Activated CD4-positive, alpha-beta T cell treated with anti-CD3 and anti-CD28 coated beads, Interleukin-2, amount 10 ng/mL, durations not matched to agents 7 days and 5 days (primary cell): Measurements from ENCODE around the gene SIT1. TPM values are rescaled to one million over a fixed set of nuclear protein-coding genes. Genes with fewer than 3 reads are reported as not detected.

Experiments
- CTCF ChIA-PET: fragments of 350-600 bp; sonication (Branson Sonifier 250); formaldehyde crosslinking; loops from one replicate; lab custom pipeline; 2021; ENCODE audit warnings: antibody characterized with exemption; lab: Charles Lee
- POLR2A ChIA-PET: fragments of 350-600 bp; sonication (Branson Sonifier 250); formaldehyde crosslinking; loops from one replicate; lab custom pipeline; 2021; ENCODE audit warnings: antibody characterized with exemption; lab: Charles Lee
- DNase-seq: peaks from one replicate; pipeline ENCODE4 v3.0.0-alpha.2; 2020
- H3K27ac Mint-ChIP-seq: one replicate; pipeline ENCODE4 v1.8.0; 2021; ENCODE audit warnings: mild to moderate bottlenecking, moderate library complexity, mixed read lengths
- H3K27me3 Mint-ChIP-seq: one replicate; pipeline ENCODE4 v1.8.0; 2021; ENCODE audit warnings: mixed read lengths
- H3K36me3 Mint-ChIP-seq: one replicate; pipeline ENCODE4 v1.8.0; 2021; ENCODE audit warnings: low read depth, mixed read lengths
- H3K4me1 Mint-ChIP-seq: one replicate; pipeline ENCODE4 v1.8.0; 2021; ENCODE audit warnings: mixed read lengths
- H3K4me3 Mint-ChIP-seq: one replicate; pipeline ENCODE4 v1.8.0; 2021; ENCODE audit warnings: mild to moderate bottlenecking, moderate library complexity, mixed read lengths
- H3K9me3 Mint-ChIP-seq: one replicate; pipeline ENCODE4 v1.8.0; 2021; ENCODE audit warnings: mixed read lengths
- total RNA-seq, 2 experiments: library from RNA; stranded (reverse); gene quantifications; one replicate each; pipeline ENCODE4 v1.2.3, GENCODE V29; 2021

The SIT1 gene, protein sequence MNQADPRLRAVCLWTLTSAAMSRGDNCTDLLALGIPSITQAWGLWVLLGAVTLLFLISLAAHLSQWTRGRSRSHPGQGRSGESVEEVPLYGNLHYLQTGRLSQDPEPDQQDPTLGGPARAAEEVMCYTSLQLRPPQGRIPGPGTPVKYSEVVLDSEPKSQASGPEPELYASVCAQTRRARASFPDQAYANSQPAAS
- total RNA-seq, result 100 to 1,000 TPM; 195 to 202 TPM

DNA sequence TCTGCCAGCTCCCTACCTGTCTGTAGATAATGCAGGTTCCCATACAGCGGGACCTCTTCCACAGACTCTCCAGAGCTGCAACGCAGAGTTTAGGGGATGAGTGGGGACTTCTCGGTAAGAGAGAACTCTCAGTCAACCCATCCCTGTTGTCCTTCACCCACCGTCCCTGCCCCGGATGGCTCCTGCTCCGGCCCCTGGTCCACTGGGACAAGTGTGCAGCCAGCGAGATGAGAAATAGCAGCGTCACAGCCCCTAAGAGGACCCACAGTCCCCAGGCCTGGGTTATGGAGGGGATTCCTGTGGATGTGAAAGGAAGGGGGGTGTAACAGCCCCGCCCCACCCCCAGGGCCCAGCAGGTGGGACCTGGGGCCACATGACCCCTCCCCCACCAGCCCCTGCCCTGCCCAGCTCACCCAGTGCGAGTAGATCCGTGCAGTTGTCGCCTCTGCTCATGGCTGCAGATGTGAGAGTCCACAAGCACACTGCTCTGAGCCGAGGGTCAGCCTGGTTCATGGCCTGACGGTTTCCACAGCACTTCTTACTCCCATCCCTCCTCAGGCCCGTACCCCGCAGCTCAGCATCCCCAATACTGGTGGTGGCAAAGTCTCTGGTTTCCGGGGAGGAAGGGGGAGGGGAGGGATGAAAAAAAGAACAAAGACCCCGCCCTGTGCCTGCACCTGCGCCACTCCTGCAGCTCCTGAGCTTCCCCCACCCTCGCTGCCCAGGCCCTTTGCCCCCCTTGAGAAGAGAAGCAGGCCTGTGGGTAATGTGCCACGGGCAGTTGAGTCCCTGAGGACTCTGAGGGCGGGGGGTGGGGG, at the start of gene SIT1:
TSS of gene SIT1 (minus strand) at position 591 of the 818 bp plus-strand sequence. CDS start at position 513, 78 bp downstream.
- POLR2A ChIA-PET, result interaction anchor here (0.6 to 0.7 kb wide), 2 partner anchors 30 to 102 kb away, joined by 3 read pairs; no protein-coding TSS in a partner anchor
- peak; percentile 57 for DNase-seq
- Mint-ChIP-seq H3K27me3 (no peaks in the 10 kb centered on the region), H3K4me3 (peak within 1 kb of the TSS; percentile 92), H3K27ac (peak within 1 kb of the TSS; percentile 92), H3K36me3 (peaks cover 33% of the 10 kb centered on the region), H3K4me1 (peaks cover 57% of the 10 kb centered on the region), H3K9me3 (no peaks in the 10 kb centered on the region)
- CTCF ChIA-PET, result interaction anchor here (1.0 to 8.1 kb wide), 7 partner anchors 7 to 81 kb away, joined by 3 to 92 read pairs (median 7); partner anchors contain the start of genes ARHGEF39, CCDC107, CREB3 and RMRP

DNA sequence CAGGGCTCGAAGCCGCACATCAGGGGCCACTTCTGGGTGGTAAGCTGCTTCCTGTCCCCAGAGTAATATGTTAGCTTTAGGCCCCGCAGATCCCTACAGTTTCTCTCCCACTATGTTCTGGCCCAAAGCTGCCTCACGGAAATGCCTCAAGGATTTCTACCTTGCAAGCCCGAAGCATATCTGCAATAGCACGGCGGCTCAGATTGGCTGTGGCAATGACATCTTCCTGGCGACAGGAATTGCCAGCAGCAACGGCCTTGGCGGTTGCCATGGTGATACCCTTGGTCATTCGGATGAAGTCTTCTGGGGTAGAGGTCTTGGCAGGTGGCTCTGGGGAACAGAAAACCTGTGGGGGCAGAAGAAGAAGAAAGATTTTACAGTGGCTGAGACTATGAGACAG, 49.3 kb upstream of the SIT1 start:
- H3K4me1 Mint-ChIP-seq, result peaks cover 5% of the 10 kb centered on the region
- no peak for DNase-seq
- no peak overlapping the region for H3K27ac Mint-ChIP-seq
- H3K27me3 Mint-ChIP-seq, result no peaks in the 10 kb centered on the region
- CTCF ChIA-PET, result interaction anchor here (0.6 to 1.8 kb wide), 4 partner anchors 22 to 96 kb away, joined by 3 to 4 read pairs (median 3); partner anchors contain the start of genes CCDC107 and RMRP
- H3K36me3 Mint-ChIP-seq, result peaks cover 42% of the 10 kb centered on the region
- no peak overlapping the region for H3K4me3 Mint-ChIP-seq
- POLR2A ChIA-PET, result no interaction called here
- no peaks in the 10 kb centered on the region for H3K9me3 Mint-ChIP-seq

DNA sequence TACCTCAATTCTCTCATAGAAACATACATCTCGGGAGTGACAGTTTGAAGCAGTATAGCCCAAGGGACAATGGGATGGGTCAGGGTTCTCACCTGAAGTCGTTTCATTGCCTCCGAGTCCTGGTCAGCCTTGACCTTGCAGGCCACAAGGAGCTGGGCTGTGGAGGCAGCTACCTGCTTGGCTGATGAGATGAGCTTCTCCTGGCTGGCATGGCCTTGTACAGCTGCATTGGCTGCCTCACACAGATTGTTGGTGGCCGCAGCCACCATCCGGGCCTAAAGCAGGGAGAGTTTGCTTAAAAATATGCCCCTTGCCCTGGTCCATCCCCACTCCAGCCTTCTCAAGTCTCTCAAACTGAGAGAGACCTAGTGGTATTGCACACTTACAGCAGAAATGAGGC, 47.5 kb upstream of the SIT1 start:
- no peaks in the 10 kb centered on the region for H3K9me3 Mint-ChIP-seq
- H3K27ac Mint-ChIP-seq, result no peak overlapping the region
- no peaks in the 10 kb centered on the region for H3K27me3 Mint-ChIP-seq
- H3K4me3 Mint-ChIP-seq, result no peak overlapping the region
- H3K4me1 Mint-ChIP-seq, result peaks cover 5% of the 10 kb centered on the region
- ChIA-PET CTCF (interaction anchor here (0.9 to 4.3 kb wide), 4 partner anchors 10 to 86 kb away, joined by 3 to 67 read pairs (median 10); no protein-coding TSS in a partner anchor), POLR2A (no interaction called here)
- peaks cover 25% of the 10 kb centered on the region for H3K36me3 Mint-ChIP-seq
- DNase-seq, result no peak

DNA sequence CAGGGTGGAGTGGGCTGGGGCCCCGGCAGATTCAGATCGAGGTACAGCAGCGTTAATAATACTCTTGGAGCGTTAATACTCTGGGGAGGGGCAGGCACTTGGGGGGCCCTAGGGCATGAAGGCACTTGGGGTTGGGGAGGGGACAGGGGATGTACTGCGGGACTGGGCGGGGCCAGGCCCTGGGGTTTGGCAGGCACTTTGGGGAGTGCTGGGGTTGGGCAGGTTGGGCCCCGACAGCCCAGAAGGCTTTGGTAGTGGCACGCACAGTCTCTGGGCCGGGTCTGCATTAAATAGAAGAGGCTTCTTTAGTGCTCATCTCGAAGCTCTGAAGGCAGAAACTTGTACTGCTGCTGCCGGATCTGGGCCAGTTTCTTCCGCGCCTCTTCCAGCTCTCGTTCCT, 46.8 kb upstream of the SIT1 start:
- Mint-ChIP-seq H3K4me1 (peaks cover 5% of the 10 kb centered on the region), H3K9me3 (no peaks in the 10 kb centered on the region), H3K27ac (no peak overlapping the region), H3K36me3 (peaks cover 19% of the 10 kb centered on the region), H3K4me3 (no peak overlapping the region), H3K27me3 (no peaks in the 10 kb centered on the region)
- DNase-seq, result no peak
- POLR2A ChIA-PET, result no interaction called here
- CTCF ChIA-PET, result interaction anchor here (1.3 to 4.3 kb wide), 8 partner anchors 9 to 82 kb away, joined by 4 to 67 read pairs (median 13); partner anchors contain the start of genes ARHGEF39, CREB3 and TLN1

DNA sequence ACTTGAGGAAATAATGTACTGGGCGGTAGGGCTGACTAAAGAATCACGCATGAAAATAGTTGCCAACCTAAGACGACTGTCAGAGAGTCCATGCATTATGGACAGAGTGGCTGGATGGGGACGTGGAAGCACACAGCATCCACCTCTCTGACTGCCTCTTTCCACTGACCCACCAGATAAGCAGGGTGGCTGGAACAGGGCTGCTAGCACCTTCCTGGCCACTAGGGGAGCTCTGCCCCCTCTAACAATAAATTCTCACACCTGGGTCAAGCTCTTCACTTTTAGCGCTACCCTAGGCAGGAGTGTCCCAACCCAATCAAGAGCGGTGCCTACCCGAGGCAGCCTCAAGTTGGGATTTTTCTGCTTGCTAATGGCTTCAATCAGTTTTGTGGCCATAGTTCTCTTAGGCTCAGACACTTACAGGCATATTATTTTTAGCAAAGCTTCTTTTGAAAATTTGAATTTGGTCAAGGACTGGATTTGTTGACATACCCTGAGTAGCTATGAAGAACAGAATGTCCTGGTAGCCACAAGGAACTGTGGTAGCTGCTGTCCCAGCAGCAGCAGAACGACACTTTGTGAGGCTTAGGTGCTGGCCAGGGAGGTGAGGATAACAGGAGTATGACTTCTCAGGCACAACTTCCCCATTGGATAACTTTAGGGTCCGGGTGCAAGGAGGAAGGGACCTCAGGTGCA, 45.9 kb upstream of the SIT1 start:
- Mint-ChIP-seq H3K27ac (no peak overlapping the region), H3K36me3 (peaks cover 19% of the 10 kb centered on the region), H3K9me3 (no peaks in the 10 kb centered on the region), H3K27me3 (no peaks in the 10 kb centered on the region), H3K4me3 (no peak overlapping the region), H3K4me1 (peaks cover 9% of the 10 kb centered on the region)
- ChIA-PET POLR2A (no interaction called here), CTCF (interaction anchor here (0.6 to 4.3 kb wide), 28 partner anchors 9 to 598 kb away, joined by 3 to 67 read pairs (median 4); partner anchors contain the start of genes ARHGEF39, CCDC107, CREB3 and RMRP)
- DNase-seq, result peak; percentile 55

DNA sequence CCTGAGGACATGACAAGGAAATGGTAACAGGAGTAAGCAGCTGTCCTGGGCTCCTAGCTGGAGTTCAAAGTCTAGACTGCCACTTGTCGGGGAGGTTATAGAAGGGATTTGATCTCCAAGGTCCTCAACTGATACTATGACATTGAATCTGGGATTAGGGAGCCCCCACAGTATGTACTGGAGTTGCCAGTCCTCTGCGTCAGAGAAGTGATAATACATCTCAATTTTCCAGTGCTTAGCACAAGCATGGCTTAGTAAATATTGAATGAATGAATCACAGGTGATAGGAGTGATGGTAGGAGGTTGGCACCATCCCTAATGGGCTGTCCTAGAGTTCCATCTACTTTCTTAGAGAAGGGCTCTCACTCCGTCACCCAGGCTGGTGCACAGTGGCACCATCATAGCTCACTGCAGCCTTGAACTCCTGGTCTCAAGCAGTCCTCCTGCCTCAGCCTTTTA, 45.2 kb upstream of the SIT1 start:
- ChIA-PET POLR2A (no interaction called here), CTCF (interaction anchor here (0.6 to 4.3 kb wide), 28 partner anchors 8 to 635 kb away, joined by 3 to 67 read pairs (median 5); partner anchors contain the start of genes ARHGEF39, CCDC107, CREB3 and RMRP)
- Mint-ChIP-seq H3K4me3 (no peak overlapping the region), H3K9me3 (no peaks in the 10 kb centered on the region), H3K27ac (no peak overlapping the region), H3K27me3 (no peaks in the 10 kb centered on the region), H3K4me1 (peaks cover 16% of the 10 kb centered on the region), H3K36me3 (peaks cover 19% of the 10 kb centered on the region)
- DNase-seq, result no peak

DNA sequence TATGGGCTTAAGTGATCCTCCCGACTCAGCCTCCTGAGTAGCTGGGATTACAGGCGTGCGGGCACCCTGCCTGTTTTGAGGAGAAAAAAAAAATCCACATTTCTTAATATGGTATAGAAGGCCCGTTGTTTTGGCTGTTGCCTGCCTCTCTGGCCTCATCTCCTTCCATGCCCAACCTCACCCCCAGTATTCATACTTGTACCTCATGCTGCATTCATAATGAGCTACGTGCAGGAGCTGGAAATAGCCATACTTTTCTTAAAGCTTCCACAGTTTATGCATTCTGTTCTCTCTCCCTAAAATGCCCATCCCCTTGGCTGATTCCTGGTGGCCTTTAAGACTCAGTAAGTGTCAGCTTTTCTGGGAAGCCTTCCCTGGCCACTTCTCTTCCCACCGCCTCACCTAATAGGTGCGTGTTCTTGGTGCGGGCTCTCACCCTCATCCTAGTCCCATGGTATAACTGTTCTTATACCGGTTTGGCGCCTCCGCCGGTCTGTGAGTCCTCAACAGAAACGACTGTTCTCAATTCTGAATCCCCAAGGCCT, 41.1 kb upstream of the SIT1 start:
- Mint-ChIP-seq H3K27ac (no peak overlapping the region), H3K4me3 (peak overlapping the region; percentile 79)
- POLR2A ChIA-PET, result no interaction called here

DNA sequence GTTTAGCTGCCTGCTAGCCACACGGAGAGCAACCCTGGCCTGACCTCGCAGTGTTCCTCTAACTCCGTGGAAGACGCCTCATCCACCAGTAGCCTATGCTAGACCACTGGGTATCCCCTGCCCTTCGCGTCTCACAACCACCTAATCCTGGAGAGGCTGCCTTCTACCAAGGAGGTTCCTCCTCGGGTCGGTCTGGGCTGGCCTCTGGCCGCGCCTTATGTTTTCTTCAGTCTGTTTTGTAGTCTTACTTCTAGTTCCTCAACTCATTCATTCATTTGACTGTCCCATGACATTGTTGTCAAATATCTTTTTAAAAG, 40.6 kb upstream of the SIT1 start:
- Mint-ChIP-seq H3K36me3 (peaks cover 3% of the 10 kb centered on the region), H3K27me3 (no peaks in the 10 kb centered on the region), H3K27ac (peak overlapping the region; percentile 64), H3K4me1 (peaks cover 22% of the 10 kb centered on the region), H3K4me3 (peak overlapping the region; percentile 79), H3K9me3 (no peaks in the 10 kb centered on the region)
- no peak for DNase-seq
- CTCF ChIA-PET, result interaction anchor here (0.7 to 1.8 kb wide), 4 partner anchors 11 to 88 kb away, joined by 3 to 4 read pairs (median 4); no protein-coding TSS in a partner anchor
- POLR2A ChIA-PET, result no interaction called here

More for the DNA sequence above, 41.1 kb upstream of the SIT1 start:
- Mint-ChIP-seq H3K4me1 (peaks cover 25% of the 10 kb centered on the region), H3K9me3 (no peaks in the 10 kb centered on the region), H3K27me3 (no peaks in the 10 kb centered on the region), H3K36me3 (peaks cover 7% of the 10 kb centered on the region)
- DNase-seq, result no peak
- CTCF ChIA-PET, result interaction anchor here (0.7 to 1.8 kb wide), 5 partner anchors 12 to 88 kb away, joined by 3 to 4 read pairs (median 4); no protein-coding TSS in a partner anchor

DNA sequence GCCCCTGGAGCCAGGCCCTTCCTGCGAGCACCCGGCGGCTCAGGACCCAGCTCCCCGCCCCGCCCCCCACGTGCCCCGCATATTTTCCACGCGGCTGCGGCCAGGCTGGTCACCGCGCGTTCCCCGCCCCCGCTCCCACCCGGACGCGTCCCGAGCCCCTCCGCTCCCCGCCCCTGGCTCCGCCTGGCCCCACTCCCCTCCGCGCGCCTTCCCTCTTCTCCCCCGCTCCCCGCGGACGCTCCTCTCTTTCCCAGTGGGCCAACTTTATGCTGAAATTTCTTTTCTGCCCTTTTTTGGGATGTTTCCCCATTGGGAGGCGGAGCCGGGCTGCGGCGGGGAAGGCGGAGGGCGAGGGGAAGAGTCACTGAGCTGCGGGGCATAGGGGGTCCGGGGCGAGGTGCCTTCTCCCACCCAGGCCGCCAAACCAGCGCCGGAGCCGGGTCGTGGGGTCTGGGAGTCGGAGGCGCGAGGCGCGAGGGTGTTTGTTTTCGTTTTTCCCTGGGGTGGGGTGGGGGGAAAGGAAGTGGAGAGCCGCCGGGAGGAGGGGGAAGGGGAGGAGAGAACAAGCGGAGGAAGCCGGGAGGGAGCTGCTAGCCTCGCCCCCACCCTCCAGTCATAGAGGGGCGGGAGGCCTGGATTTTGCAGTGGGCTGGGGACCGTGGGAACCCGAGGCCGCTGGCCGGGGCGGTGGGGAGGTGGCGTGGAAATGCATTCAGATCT, 40.0 kb upstream of the SIT1 start:
- peak; percentile 43 for DNase-seq
- Mint-ChIP-seq H3K27ac (peak overlapping the region; percentile 64), H3K9me3 (no peaks in the 10 kb centered on the region), H3K4me3 (peak overlapping the region; percentile 79), H3K4me1 (peaks cover 22% of the 10 kb centered on the region), H3K27me3 (no peaks in the 10 kb centered on the region), H3K36me3 (no peaks in the 10 kb centered on the region)
- POLR2A ChIA-PET, result no interaction called here
- CTCF ChIA-PET, result interaction anchor here (0.7 to 1.8 kb wide), 5 partner anchors 15 to 87 kb away, joined by 3 to 4 read pairs (median 4); no protein-coding TSS in a partner anchor

DNA sequence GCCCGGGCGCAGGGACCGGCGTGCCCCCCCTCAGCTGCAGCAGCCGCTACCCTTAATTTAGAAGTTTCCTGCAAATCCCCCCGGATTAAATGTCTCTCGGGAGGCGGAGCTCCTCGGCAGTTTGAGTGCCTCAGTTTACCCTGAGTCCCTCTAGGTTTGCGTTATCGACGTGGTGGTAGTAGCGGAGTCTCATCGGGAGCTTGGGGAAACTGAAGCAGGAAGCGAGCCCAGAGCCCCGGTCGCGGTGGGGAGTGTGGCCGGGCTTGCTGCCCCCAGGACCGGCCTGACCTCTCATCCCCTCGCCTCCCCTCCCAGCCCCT, 39.5 kb upstream of the SIT1 start:
- Mint-ChIP-seq H3K36me3 (no peaks in the 10 kb centered on the region), H3K27ac (no peak overlapping the region), H3K4me1 (peaks cover 22% of the 10 kb centered on the region), H3K4me3 (peak overlapping the region; percentile 79), H3K27me3 (no peaks in the 10 kb centered on the region), H3K9me3 (no peaks in the 10 kb centered on the region)
- no peak for DNase-seq
- ChIA-PET CTCF (interaction anchor here (1.1 to 1.5 kb wide), 3 partner anchors 15 to 35 kb away, joined by 3 to 4 read pairs (median 4); no protein-coding TSS in a partner anchor), POLR2A (no interaction called here)

DNA sequence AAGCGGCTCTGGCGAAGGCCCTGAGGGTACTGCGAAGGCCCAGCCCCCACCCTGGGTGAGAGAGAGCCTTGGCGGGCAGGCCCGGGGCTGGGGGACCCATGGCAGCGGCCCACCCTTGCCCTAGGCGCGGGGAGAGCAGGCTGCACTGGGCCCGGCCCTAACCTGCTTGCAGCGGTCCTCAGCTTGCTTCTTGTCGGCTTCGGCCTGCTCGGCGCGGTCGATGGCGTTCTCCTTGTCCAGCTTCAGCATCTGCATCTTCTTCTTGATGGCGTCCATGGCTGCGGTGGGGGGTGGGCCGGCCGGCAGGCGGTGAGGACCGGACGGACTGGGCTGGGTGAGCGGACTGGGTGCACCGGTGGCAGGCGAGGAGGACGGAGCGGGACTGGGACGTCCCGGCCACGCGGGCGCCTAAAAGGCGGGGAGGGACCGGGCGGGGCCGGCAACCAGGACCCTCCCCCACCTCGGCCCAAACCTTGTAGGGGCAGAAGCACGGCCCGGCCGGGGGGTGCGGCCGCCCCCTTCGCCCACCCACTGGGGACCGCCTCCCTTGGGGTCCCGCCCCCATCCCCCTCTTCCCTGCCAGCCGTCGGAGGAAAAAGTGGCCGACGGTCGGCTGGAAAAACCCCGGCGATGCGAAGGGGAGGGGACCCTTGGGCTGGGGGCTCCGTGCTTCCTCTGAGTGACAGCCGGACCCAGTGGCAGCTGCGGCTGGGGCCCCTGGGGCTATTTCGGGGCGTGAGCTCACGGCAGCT, 39.0 kb upstream of the SIT1 start, which contains the start of gene TPM2:
TSS of gene TPM2 (minus strand) at position 384 of the 752 bp plus-strand sequence. CDS start at position 276, 108 bp downstream.
- Mint-ChIP-seq H3K27ac (peak within 1 kb of the TSS; percentile 64), H3K4me1 (peaks cover 22% of the 10 kb centered on the region), H3K4me3 (peak within 1 kb of the TSS; percentile 79), H3K36me3 (no peaks in the 10 kb centered on the region), H3K27me3 (no peaks in the 10 kb centered on the region), H3K9me3 (no peaks in the 10 kb centered on the region)
- CTCF ChIA-PET, result interaction anchor here (1.1 to 2.6 kb wide), 4 partner anchors 16 to 42 kb away, joined by 3 to 10 read pairs (median 4); no protein-coding TSS in a partner anchor
- POLR2A ChIA-PET, result no interaction called here
- DNase-seq, result no peak
